ENCODE data around the gene PEX26.

GRCh38 chr22:18121954-18122554, 44.3 kb downstream of the PEX26 start:
- TF ChIP-seq GATA2 (IDR thresholded peaks at IDR 0.05; ENCODE audit: low read depth, low read length) (no peak), GATA3 (IDR thresholded peaks at IDR 0.05; ENCODE audit: low read depth, low read length) (no peak)

Data from SH-SY5Y (cell line).